ENCODE results near the gene HSPA1B.

GRCh38 chr6:31874836-31875572 is 47.5 kb downstream of the HSPA1B start:
- no peak for TF ChIP-seq REST (IDR thresholded peaks at IDR 0.05; ENCODE audit: low read depth, low read length)
- TF ChIP-seq CTCF (IDR thresholded peaks at IDR 0.05) = no peak
- no peak for TF ChIP-seq YY1 (IDR thresholded peaks at IDR 0.05; ENCODE audit: low read depth)
- no peak for TF ChIP-seq RFX5 (IDR thresholded peaks at IDR 0.05; ENCODE audit: low read length)
- no peak for TF ChIP-seq RAD21 (IDR thresholded peaks at IDR 0.05; ENCODE audit: low read length)
- no peak for TF ChIP-seq CHD2 (IDR thresholded peaks at IDR 0.05; ENCODE audit: low read length, partially characterized antibody)
- no peak for TF ChIP-seq TCF12 (IDR thresholded peaks at IDR 0.05)
- TF ChIP-seq GABPA (IDR thresholded peaks at IDR 0.05; ENCODE audit: low read depth) = no peak
- no peak for TF ChIP-seq RXRA (IDR thresholded peaks at IDR 0.05; ENCODE audit: borderline replicate concordance, low read depth)
- TF ChIP-seq EZH2phosphoT487 (IDR thresholded peaks at IDR 0.05; ENCODE audit: borderline replicate concordance, low read depth) = no peak
- no peak for TF ChIP-seq FOXJ3 (CRISPR knock-in tag; IDR thresholded peaks at IDR 0.05)
- no peak for TF ChIP-seq POLR2AphosphoS5 (IDR thresholded peaks at IDR 0.05; ENCODE audit: low read depth, low read length)
- no peak for TF ChIP-seq MAX (IDR thresholded peaks at IDR 0.05; ENCODE audit: low read depth)
- no peak for TF ChIP-seq EP300 (IDR thresholded peaks at IDR 0.05; ENCODE audit: borderline replicate concordance in 1 of 2, low read depth in 1 of 2, low read length in 1 of 2)
